Measurements from ENCODE around the gene ARMH2. TPM values are rescaled to one million over a fixed set of nuclear protein-coding genes. Genes with fewer than 3 reads are reported as not detected.

Gene ARMH2
- total and polyA plus RNA-seq, 2 donors (not counting 1 experiment from before 2014, with no cell fraction given), result 0.43 to 5.0 TPM

- H4K20me1 ChIP-seq (ENCODE audit: control insufficient read depth, insufficient read depth, low read length, poor library complexity, severe bottlenecking), result peaks cover 33% of the 10 kb centered on the region
- H3K27ac ChIP-seq (ENCODE audit: low read length in 2 of 2), result no peak overlapping the region
- no peaks in the 10 kb centered on the region for H3K9me3 ChIP-seq (ENCODE audit: control extremely low read depth in 1 of 3, control insufficient read depth in 2 of 3, insufficient read depth in 1 of 3, low read length in 2 of 3)
- Mint-ChIP-seq H3K27ac (no peak overlapping the region), H3K4me1 (no peaks in the 10 kb centered on the region), H3K27me3 (no peaks in the 10 kb centered on the region), H3K9me3 (ENCODE audit: insufficient read depth) (no peaks in the 10 kb centered on the region), H3K4me3 (no peak overlapping the region)
- no peaks in the 10 kb centered on the region for H3K79me2 ChIP-seq (ENCODE audit: control insufficient read depth, insufficient read depth, low read length)
- H3K4me1 ChIP-seq (ENCODE audit: control insufficient read depth in 2 of 2, insufficient read depth in 2 of 2, low read length in 2 of 2), result no peaks in the 10 kb centered on the region
- WGBS (ENCODE audit: insufficient coverage), result 96% methylated on average over 2 of the region's 3 CpGs
- DNase-seq, result no peak
- ATAC-seq (ENCODE audit: low read depth), result no peak
- H2AFZ ChIP-seq (ENCODE audit: insufficient read depth, low read depth, low read length, poor library complexity, severe bottlenecking), result no peak overlapping the region
- no peak for TF ChIP-seq EZH2 (IDR thresholded peaks at IDR 0.05; ENCODE audit: borderline replicate concordance, insufficient read depth, low read depth, low read length, poor library complexity, severe bottlenecking)
- TF ChIP-seq, protein P1, sequence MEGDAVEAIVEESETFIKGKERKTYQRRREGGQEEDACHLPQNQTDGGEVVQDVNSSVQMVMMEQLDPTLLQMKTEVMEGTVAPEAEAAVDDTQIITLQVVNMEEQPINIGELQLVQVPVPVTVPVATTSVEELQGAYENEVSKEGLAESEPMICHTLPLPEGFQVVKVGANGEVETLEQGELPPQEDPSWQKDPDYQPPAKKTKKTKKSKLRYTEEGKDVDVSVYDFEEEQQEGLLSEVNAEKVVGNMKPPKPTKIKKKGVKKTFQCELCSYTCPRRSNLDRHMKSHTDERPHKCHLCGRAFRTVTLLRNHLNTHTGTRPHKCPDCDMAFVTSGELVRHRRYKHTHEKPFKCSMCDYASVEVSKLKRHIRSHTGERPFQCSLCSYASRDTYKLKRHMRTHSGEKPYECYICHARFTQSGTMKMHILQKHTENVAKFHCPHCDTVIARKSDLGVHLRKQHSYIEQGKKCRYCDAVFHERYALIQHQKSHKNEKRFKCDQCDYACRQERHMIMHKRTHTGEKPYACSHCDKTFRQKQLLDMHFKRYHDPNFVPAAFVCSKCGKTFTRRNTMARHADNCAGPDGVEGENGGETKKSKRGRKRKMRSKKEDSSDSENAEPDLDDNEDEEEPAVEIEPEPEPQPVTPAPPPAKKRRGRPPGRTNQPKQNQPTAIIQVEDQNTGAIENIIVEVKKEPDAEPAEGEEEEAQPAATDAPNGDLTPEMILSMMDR (IDR thresholded peaks at IDR 0.05), result no peak
- ChIA-PET CTCF (no interaction called here), POLR2A (no interaction called here)
- no peak overlapping the region for H3K4me2 ChIP-seq (replicated peaks; ENCODE audit: low read depth, low read length, poor library complexity, severe bottlenecking)
- H3K27me3 ChIP-seq (replicated peaks in 1 of 4; ENCODE audit: control extremely low read depth in 1 of 4, control insufficient read depth in 3 of 4, insufficient read depth in 4 of 4, low read length in 3 of 4), result no peaks in the 10 kb centered on the region
- peaks cover 8 to 56% of the 10 kb centered on the region in 2 experiments for H3K36me3 ChIP-seq (replicated peaks in 1 of 2; ENCODE audit: control extremely low read depth in 1 of 2, control insufficient read depth in 1 of 2, extremely low read depth in 1 of 2, insufficient read depth in 2 of 2, low read length in 1 of 2)
- intact Hi-C loops (cut with micrococcal nuclease), result no loop called here
- H3K4me3 ChIP-seq (ENCODE audit: control extremely low read depth in 1 of 5, extremely low read depth in 1 of 5, insufficient read depth in 1 of 5, low read depth in 2 of 5, low read length in 4 of 5), result no peak overlapping the region
- no peak overlapping the region for H3K9ac ChIP-seq (ENCODE audit: low read length)
Observed at GRCh38 chr6:24809728-24810127, 11.0 kb upstream of the ARMH2 start.

DNA sequence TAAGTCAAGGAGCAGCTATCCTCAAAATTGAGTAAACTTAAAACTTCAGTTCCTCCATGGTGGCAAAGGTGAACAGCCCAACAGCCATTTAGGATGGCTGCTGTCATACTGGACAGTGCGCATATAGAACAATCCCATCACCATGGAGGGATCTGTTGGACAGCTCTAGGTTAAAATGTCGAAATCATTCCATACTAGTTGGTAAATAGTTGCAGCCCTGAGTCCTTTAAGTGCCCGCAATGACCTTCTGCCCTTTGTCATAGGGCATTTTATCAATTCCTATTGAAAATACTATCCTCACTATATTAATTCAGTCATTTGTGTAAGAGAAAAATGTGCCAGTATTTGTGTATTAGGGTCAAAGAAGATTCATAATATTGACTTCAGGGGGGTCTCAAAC lies 8.9 kb upstream of the ARMH2 start:
- Histone ChIP-seq H3K9ac (ENCODE audit: low read length) (no peak overlapping the region), H3K4me3 (ENCODE audit: control extremely low read depth in 1 of 5, extremely low read depth in 1 of 5, insufficient read depth in 1 of 5, low read depth in 2 of 5, low read length in 4 of 5) (no peak overlapping the region), H3K27ac (ENCODE audit: low read length in 2 of 2) (no peak overlapping the region), H3K27me3 (replicated peaks in 1 of 4; ENCODE audit: control extremely low read depth in 1 of 4, control insufficient read depth in 3 of 4, insufficient read depth in 4 of 4, low read length in 3 of 4) (no peaks in the 10 kb centered on the region), H4K20me1 (ENCODE audit: control insufficient read depth, insufficient read depth, low read length, poor library complexity, severe bottlenecking) (peaks cover 38% of the 10 kb centered on the region), H3K79me2 (ENCODE audit: control insufficient read depth, insufficient read depth, low read length) (no peaks in the 10 kb centered on the region), H2AFZ (ENCODE audit: insufficient read depth, low read depth, low read length, poor library complexity, severe bottlenecking) (no peak overlapping the region), H3K4me1 (ENCODE audit: control insufficient read depth in 2 of 2, insufficient read depth in 2 of 2, low read length in 2 of 2) (no peaks in the 10 kb centered on the region), H3K4me2 (replicated peaks; ENCODE audit: low read depth, low read length, poor library complexity, severe bottlenecking) (no peak overlapping the region), H3K9me3 (ENCODE audit: control extremely low read depth in 1 of 3, control insufficient read depth in 2 of 3, insufficient read depth in 1 of 3, low read length in 2 of 3) (no peaks in the 10 kb centered on the region), H3K36me3 (replicated peaks in 1 of 2; ENCODE audit: control extremely low read depth in 1 of 2, control insufficient read depth in 1 of 2, extremely low read depth in 1 of 2, insufficient read depth in 2 of 2, low read length in 1 of 2) (peaks cover 14 to 74% of the 10 kb centered on the region in 2 experiments)
- Mint-ChIP-seq H3K27ac (no peak overlapping the region), H3K4me1 (no peaks in the 10 kb centered on the region), H3K9me3 (ENCODE audit: insufficient read depth) (no peaks in the 10 kb centered on the region), H3K27me3 (no peaks in the 10 kb centered on the region), H3K4me3 (no peak overlapping the region)
- WGBS (ENCODE audit: insufficient coverage), result 100% methylated on average over 1 of the region's 3 CpGs
- ChIA-PET POLR2A (no interaction called here), CTCF (interaction anchor here (1.0 to 2.1 kb wide), 2 partner anchors 16 to 210 kb away, joined by 3 to 7 read pairs; no protein-coding TSS in a partner anchor)
- intact Hi-C loops (cut with micrococcal nuclease), result no loop called here
- no peak for ATAC-seq (ENCODE audit: low read depth)
- no peak for DNase-seq
- no peak for TF ChIP-seq EZH2 (IDR thresholded peaks at IDR 0.05; ENCODE audit: borderline replicate concordance, insufficient read depth, low read depth, low read length, poor library complexity, severe bottlenecking)
- TF ChIP-seq, protein P1 (IDR thresholded peaks at IDR 0.05), result no peak
